GM23338 (cell line): ENCODE results near the gene UNC93B1. TPM values are rescaled to one million over a fixed set of nuclear protein-coding genes. Genes with fewer than 3 reads are reported as not detected.

ENCODE experiments used
- JUNB ChIP-seq: IDR thresholded peaks from one replicate; pipeline ENCODE4 v1.6.1; 2016; ENCODE audit warnings: antibody characterized with exemption; ENCODE audit not compliant: unreplicated experiment
- STAT1 ChIP-seq: IDR thresholded peaks from one replicate; pipeline ENCODE4 v1.6.1; 2016; ENCODE audit warnings: antibody characterized with exemption; ENCODE audit not compliant: unreplicated experiment
- ZNF114 ChIP-seq: fragments of 250-450 bp; sonication (Bioruptor Pico); IDR thresholded peaks from 2 replicates; pipeline ENCODE4 v1.5.0; 2020; ENCODE audit warnings: mild to moderate bottlenecking, moderate library complexity
- ZNF331 ChIP-seq: fragments of 250-450 bp; sonication (Bioruptor Pico); IDR thresholded peaks from 2 replicates; pipeline ENCODE4 v1.5.0; 2020; ENCODE audit warnings: low read depth, mild to moderate bottlenecking, moderate library complexity
- ZNF462 ChIP-seq: fragments of 250-450 bp; sonication (Bioruptor Pico); IDR thresholded peaks from 2 replicates; pipeline ENCODE4 v1.5.0; 2020; ENCODE audit warnings: mild to moderate bottlenecking, moderate library complexity
- polyA plus RNA-seq: library from polyadenylated mRNA; unstranded; fragments of >200 nt; fragmentation: Nextera tagmentation; extraction: Ambion mirVana; gene quantifications from 2 replicates; pipeline ENCODE4 v1.2.1, GENCODE V29; 2016
- total RNA-seq: library from RNA; depleted of rRNA; stranded (reverse); fragments of >200 nt; shearing (Covaris generic); gene quantifications from 2 replicates; pipeline ENCODE4 v1.2.3, GENCODE V29; 2014
- TF ChIP-seq, protein P1 (sequence below): IDR thresholded peaks from 2 replicates; pipeline ENCODE4 v1.6.1; 2016; ENCODE audit warnings: antibody characterized with exemption
- TF ChIP-seq, protein P2 (sequence below), 2 experiments: fragments of 200-600 bp in 1 of 2; sonication (generic) in 1 of 2; conservative IDR thresholded peaks; 2 replicates each; pipeline versions ENCODE4 v1.5.1 to v1.6.1; 2016 to 2017; ENCODE audit warnings: antibody characterized with exemption in 2 of 2, low read depth in 2 of 2, mild to moderate bottlenecking in 2 of 2, moderate library complexity in 1 of 2

UNC93B1 gene
- total and polyA plus RNA-seq, 2 experiments from 2014 or later, result 16.2 to 34.4 TPM

GRCh38 chr11:68007498-68008380 lies 3.8 kb upstream of the UNC93B1 start (continued):
- TF ChIP-seq ZNF462 (CRISPR knock-in tag) (no peak), STAT1 (no peak), ZNF114 (CRISPR knock-in tag) (no peak), JUNB (no peak), ZNF331 (no peak)
- TF ChIP-seq, protein P1, sequence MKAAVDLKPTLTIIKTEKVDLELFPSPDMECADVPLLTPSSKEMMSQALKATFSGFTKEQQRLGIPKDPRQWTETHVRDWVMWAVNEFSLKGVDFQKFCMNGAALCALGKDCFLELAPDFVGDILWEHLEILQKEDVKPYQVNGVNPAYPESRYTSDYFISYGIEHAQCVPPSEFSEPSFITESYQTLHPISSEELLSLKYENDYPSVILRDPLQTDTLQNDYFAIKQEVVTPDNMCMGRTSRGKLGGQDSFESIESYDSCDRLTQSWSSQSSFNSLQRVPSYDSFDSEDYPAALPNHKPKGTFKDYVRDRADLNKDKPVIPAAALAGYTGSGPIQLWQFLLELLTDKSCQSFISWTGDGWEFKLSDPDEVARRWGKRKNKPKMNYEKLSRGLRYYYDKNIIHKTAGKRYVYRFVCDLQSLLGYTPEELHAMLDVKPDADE, result no peak
- TF ChIP-seq, protein P2, sequence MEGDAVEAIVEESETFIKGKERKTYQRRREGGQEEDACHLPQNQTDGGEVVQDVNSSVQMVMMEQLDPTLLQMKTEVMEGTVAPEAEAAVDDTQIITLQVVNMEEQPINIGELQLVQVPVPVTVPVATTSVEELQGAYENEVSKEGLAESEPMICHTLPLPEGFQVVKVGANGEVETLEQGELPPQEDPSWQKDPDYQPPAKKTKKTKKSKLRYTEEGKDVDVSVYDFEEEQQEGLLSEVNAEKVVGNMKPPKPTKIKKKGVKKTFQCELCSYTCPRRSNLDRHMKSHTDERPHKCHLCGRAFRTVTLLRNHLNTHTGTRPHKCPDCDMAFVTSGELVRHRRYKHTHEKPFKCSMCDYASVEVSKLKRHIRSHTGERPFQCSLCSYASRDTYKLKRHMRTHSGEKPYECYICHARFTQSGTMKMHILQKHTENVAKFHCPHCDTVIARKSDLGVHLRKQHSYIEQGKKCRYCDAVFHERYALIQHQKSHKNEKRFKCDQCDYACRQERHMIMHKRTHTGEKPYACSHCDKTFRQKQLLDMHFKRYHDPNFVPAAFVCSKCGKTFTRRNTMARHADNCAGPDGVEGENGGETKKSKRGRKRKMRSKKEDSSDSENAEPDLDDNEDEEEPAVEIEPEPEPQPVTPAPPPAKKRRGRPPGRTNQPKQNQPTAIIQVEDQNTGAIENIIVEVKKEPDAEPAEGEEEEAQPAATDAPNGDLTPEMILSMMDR (conservative IDR thresholded peaks at IDR 0.05; ENCODE audit: low read depth in 2 of 2), result no peak
